KOPT-K1 (cell line): ENCODE results near the gene ILKAP.

ENCODE experiments used
- H3K27ac ChIP-seq: fragments of 200-600 bp; sonication (generic); 2 replicates; pipeline ENCODE4 v1.5.1; 2016; ENCODE audit warnings: antibody characterized with exemption, mild to moderate bottlenecking, low read depth, low read length; ENCODE audit not compliant: poor library complexity, severe bottlenecking
- H3K36me3 ChIP-seq: fragments of 200-600 bp; sonication (generic); 2 replicates; pipeline ENCODE4 v1.5.1; 2017; ENCODE audit warnings: antibody characterized with exemption, mild to moderate bottlenecking, low read length, moderate library complexity; ENCODE audit not compliant: insufficient read depth
- H3K9me3 ChIP-seq: fragments of 200-600 bp; sonication (generic); 2 replicates; pipeline ENCODE4 v1.5.1; 2017; ENCODE audit warnings: antibody characterized with exemption, low read length, mild to moderate bottlenecking; ENCODE audit not compliant: insufficient read depth, poor library complexity, severe bottlenecking

Gene ILKAP

GRCh38 chr2:238134393-238134785, 69.1 kb downstream of the ILKAP start:
- no peaks in the 10 kb centered on the region for H3K9me3 ChIP-seq
- no peak overlapping the region for H3K27ac ChIP-seq
- no peaks in the 10 kb centered on the region for H3K36me3 ChIP-seq

GRCh38 chr2:238133499-238134392, 69.7 kb downstream of the ILKAP start:
- Histone ChIP-seq H3K27ac (no peak overlapping the region), H3K9me3 (no peaks in the 10 kb centered on the region), H3K36me3 (no peaks in the 10 kb centered on the region)

DNA sequence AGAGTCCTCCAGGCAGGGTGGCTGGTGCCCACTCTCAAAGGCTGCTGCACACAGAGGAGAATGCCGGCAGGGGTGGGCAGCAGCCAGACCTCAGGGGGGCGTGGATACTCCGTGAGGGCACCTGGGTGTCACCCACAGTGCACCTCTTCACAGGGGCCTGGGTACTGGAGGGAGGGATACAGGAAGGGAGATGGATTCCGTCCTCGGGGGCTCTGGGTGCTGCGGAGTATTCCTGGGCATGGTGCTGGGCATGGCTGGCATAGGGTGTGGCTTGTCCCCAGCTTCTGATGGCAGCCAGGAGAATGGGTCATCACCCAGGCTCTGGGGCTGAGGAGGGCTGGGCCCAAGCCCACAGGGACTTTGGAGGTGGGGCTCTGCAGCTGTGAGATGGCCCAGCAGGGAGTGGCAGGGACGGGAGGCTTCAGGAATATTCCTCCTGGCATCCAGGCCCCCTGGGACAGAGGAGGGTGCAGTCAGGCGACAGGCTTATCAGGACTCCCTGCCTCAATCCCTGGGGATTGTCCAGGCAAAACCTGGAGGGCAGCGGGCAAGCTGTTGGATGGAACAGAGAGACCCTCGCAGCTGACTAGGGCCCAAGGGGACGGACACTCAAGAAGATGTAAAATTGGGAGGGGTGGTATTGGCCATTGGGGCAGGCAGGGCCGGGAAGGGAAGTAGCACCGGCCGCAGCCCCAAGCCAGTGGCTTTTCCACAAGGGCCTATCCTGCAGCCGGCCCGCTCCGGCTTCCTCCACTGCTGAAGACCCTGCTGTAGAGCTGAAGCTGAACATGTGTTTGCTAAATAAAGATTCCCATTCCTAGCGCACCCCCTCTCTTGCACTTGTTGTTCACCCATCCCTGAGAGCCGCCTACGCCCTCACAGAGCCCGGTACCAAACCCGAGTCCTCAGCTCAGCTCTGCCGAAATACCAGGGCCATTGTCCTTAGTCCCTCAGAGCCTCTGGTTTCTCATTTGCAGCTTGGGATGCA, 70.7 kb downstream of the ILKAP start:
- no peaks in the 10 kb centered on the region for H3K9me3 ChIP-seq
- H3K27ac ChIP-seq, result no peak overlapping the region
- H3K36me3 ChIP-seq, result no peaks in the 10 kb centered on the region

DNA sequence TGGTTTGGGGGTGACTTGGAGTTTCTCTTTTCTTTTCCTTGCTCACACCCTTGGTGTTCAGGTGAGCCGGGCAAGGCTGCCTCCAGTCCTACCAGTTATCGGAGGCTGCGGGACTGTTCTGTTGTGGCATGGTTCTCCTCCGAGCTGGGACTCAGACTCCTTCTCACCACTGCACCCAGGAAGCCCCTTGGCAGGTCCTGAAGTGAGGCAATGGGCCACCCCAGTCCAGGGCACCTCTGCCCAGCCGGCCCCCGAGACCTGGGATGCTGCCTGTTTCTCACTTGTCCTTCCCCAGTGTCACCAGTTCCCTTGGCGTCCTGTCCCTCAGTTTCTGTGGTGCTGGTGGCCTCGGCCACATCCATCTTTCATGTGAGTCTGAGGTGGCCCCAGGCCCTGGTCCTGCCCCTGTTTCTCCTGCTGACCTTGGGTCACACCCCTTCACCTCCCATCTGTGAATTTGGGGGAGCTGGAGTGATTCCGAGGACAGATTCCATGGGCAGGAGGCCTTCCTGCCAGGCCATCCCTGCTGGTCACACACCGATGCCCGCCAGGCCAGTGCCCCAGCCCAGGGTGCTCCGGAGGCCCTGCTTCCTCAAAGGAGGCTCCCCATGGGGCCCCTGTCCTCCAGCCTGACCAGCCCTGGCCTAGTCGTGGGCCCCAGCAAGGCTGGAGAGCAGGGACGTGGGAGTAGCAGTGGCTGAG, 71.6 kb downstream of the ILKAP start:
- no peak overlapping the region for H3K27ac ChIP-seq
- H3K9me3 ChIP-seq, result no peaks in the 10 kb centered on the region
- no peaks in the 10 kb centered on the region for H3K36me3 ChIP-seq

DNA sequence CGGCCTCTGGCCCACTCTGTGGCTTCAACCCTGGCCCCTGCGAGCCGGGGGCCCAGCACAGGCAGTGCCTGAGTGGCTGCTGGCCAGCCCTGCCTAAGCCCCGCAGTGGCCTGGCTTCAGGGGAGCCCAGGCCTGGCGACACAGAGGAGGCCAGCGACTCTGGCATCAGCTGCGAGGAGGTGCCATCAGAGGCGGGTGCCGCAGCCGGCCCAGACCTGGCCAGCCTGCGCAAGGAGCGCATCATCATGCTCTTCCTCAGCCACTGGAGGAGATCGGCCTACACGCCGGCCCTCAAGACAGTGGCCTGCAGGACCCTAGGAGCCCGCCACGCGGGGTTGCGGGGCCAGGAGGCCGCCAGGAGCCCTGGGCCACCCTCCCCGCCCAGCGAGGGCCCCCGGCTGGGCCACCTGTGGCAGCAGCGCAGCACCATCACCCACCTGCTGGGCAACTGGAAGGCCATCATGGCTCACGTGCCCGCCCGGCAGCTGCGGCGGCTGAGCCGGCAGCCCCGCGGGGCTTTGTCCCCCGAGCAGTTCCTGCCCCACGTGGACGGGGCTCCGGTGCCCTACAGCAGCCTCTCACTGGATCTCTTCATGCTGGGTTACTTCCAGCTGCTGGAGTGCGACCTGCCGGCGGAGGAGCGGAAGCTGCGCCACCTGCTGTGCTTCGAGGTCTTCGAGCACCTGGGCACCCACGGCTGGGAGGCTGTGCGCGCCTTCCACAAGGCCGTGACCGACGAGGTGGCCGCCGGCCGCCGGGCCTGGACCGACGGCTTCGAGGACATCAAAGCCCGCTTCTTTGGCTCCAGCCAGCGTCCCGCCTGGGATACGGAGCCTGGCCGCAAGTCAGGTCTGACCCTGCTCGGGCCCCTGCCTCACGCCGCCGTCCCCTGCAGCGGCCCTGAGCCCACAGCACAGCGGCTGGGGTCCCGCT, 72.5 kb downstream of the ILKAP start:
- no peaks in the 10 kb centered on the region for H3K9me3 ChIP-seq
- no peak overlapping the region for H3K27ac ChIP-seq
- H3K36me3 ChIP-seq, result no peaks in the 10 kb centered on the region

DNA sequence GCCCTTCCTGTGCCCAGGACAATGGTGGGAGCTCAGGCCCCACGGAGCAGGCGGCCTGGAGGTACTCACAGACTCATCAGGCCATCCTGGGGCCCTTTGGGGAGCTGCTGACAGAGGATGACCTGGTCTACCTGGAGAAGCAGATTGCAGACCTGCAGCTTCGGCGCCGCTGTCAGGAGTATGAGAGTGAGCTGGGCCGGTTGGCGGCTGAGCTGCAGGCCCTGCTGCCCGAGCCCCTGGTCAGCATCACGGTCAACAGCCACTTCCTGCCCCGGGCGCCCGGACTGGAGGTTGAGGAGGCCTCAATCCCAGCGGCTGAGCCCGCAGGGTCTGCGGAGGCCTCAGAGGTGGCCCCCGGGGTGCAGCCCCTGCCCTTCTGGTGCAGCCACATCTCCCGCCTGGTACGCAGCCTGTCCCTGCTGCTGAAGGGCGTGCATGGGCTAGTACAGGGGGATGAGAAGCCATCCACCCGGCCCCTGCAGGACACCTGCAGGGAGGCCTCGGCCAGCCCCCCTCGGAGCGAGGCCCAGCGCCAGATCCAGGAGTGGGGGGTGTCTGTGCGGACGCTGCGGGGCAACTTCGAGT, 73.3 kb downstream of the ILKAP start:
- no peaks in the 10 kb centered on the region for H3K36me3 ChIP-seq
- no peaks in the 10 kb centered on the region for H3K9me3 ChIP-seq
- H3K27ac ChIP-seq, result no peak overlapping the region

GRCh38 chr2:238129166-238130010, 74.1 kb downstream of the ILKAP start:
- no peaks in the 10 kb centered on the region for H3K9me3 ChIP-seq
- no peaks in the 10 kb centered on the region for H3K36me3 ChIP-seq
- H3K27ac ChIP-seq, result no peak overlapping the region

GRCh38 chr2:238128534-238129001, 74.9 kb downstream of the ILKAP start:
- Histone ChIP-seq H3K9me3 (no peaks in the 10 kb centered on the region), H3K27ac (no peak overlapping the region), H3K36me3 (no peaks in the 10 kb centered on the region)

DNA sequence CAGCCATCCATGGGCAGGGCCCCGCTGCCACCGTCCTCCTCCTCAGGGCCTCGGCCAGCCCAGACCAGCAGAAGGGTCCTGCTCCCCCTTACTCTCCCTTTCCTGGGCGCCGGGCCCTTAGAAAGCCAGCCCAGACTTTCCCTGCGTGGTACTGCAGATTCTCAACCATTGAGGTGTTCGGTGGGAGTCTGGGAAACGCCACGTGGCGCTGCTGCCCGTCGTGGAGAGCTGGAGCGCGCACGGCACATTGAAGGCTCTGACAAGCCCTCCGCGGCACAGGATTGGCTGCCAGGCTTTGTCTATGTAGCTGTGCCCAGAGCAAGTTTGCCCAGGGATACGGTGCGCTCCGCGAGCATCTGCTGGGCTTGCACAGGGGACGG, 75.4 kb downstream of the ILKAP start:
- H3K36me3 ChIP-seq, result no peaks in the 10 kb centered on the region
- H3K27ac ChIP-seq, result no peak overlapping the region
- no peaks in the 10 kb centered on the region for H3K9me3 ChIP-seq

- Histone ChIP-seq H3K27ac (no peak overlapping the region), H3K9me3 (no peaks in the 10 kb centered on the region)
Observed at GRCh38 chr2:238127165-238128060, 76.1 kb downstream of the ILKAP start.

DNA sequence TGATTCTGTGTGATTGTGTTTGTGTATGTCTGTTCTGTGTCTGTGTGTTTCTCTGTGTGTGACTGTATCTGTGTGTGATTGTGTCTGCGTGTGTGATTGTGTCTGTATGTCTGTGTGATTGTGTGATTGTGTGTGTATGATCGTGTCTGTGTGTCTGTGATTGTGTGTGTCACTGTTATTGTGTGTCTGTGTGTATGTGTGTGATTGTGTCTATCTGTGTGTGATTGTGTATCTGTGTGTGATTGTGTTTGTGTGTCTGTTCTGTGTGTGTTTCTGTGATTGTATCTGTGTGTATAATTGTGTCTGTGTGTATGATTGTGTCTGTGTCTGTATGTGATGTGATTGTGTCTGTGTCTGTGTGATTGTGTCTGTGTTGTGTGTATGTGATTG, 76.7 kb downstream of the ILKAP start:
- Histone ChIP-seq H3K27ac (no peak overlapping the region), H3K9me3 (no peaks in the 10 kb centered on the region), H3K36me3 (no peaks in the 10 kb centered on the region)

More at GRCh38 chr2:238127165-238128060, 76.1 kb downstream of the ILKAP start:
- H3K36me3 ChIP-seq, result no peaks in the 10 kb centered on the region

DNA sequence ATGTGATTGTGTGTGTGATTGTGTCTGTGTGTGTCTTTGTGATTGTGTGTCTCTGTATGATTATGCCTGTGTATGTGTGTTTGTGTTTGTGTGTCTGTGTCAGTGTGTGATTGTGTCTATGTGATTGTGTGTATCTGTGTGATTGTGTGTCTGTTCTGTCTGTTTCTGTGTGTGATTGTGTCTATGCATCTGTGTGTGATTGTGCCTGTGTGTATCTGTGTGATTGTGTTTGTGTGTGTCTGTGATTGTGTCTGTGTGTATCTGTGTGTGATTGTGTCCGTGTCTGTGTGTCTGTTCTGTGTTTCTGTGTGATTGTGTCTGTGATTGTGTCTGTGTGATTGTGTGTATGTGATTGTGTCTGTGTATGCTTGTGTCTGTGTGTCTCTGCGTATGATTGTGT, 77.2 kb downstream of the ILKAP start:
- Histone ChIP-seq H3K9me3 (no peaks in the 10 kb centered on the region), H3K36me3 (no peaks in the 10 kb centered on the region), H3K27ac (no peak overlapping the region)
